Endothelial cell (in vitro differentiated cells): Measurements from ENCODE around the gene ADH7. TPM values are rescaled to one million over a fixed set of nuclear protein-coding genes. Genes with fewer than 3 reads are reported as not detected.
"Not testable (repeated sequence)": the region's sequence is repeated elsewhere in the genome, so short reads cannot be mapped to it uniquely, and the experiment has no call there.

Experiments
- DNase-seq: peaks from one replicate; pipeline ENCODE4 v3.0.0; 2021; ENCODE audit warnings: low spot score
- H3K27ac Mint-ChIP-seq: one replicate; pipeline ENCODE4 v1.8.0; 2021; ENCODE audit warnings: mixed read lengths, inconsistent platforms; ENCODE audit not compliant: unreplicated experiment
- H3K27me3 Mint-ChIP-seq: one replicate; pipeline ENCODE4 v1.8.0; 2021; ENCODE audit warnings: mild to moderate bottlenecking, moderate library complexity, mixed read lengths, inconsistent platforms; ENCODE audit not compliant: unreplicated experiment
- H3K36me3 Mint-ChIP-seq: one replicate; pipeline ENCODE4 v1.8.0; 2021; ENCODE audit warnings: mild to moderate bottlenecking, low read depth, mixed read lengths, inconsistent platforms; ENCODE audit not compliant: unreplicated experiment
- H3K4me1 Mint-ChIP-seq: one replicate; pipeline ENCODE4 v1.8.0; 2021; ENCODE audit warnings: mild to moderate bottlenecking, mixed read lengths, inconsistent platforms; ENCODE audit not compliant: unreplicated experiment
- H3K4me3 Mint-ChIP-seq: one replicate; pipeline ENCODE4 v1.8.0; 2021; ENCODE audit warnings: mild to moderate bottlenecking, mixed read lengths, inconsistent platforms; ENCODE audit not compliant: unreplicated experiment
- H3K9me3 Mint-ChIP-seq: one replicate; pipeline ENCODE4 v1.8.0; 2021; ENCODE audit warnings: mixed read lengths, inconsistent platforms; ENCODE audit not compliant: unreplicated experiment
- CTCF ChIP-seq: fragments of 200-600 bp; sonication (generic); IDR thresholded peaks from one replicate; pipeline ENCODE4 v1.5.0; 2021; ENCODE audit warnings: antibody characterized with exemption; ENCODE audit not compliant: unreplicated experiment
- total RNA-seq: library from RNA; stranded (reverse); fragmentation: NEBNext Ultra II Directional; extraction: Animal tissue kit (Norgen Biotek cat#: 25700); gene quantifications from one replicate; pipeline ENCODE4 v1.2.1, GENCODE V29; 2021; ENCODE audit not compliant: unreplicated experiment

ADH7 gene
- total RNA-seq, 1 donor from 2014 or later: not detected

GRCh38 chr4:99382745-99383360 is 52.3 kb downstream of the ADH7 start:
- Mint-ChIP-seq H3K27ac (no peak overlapping the region), H3K36me3 (no peaks in the 10 kb centered on the region), H3K9me3 (no peaks in the 10 kb centered on the region), H3K4me1 (peaks cover 9% of the 10 kb centered on the region), H3K4me3 (no peak overlapping the region), H3K27me3 (peaks cover 3% of the 10 kb centered on the region)
- DNase-seq: no peak
- no peak for TF ChIP-seq CTCF

GRCh38 chr4:99381588-99382175 is 53.5 kb downstream of the ADH7 start:
- no peak for DNase-seq
- TF ChIP-seq CTCF: no peak
- H3K36me3 Mint-ChIP-seq: no peaks in the 10 kb centered on the region

GRCh38 chr4:99379571-99379970 is 55.6 kb downstream of the ADH7 start:
- Mint-ChIP-seq H3K4me1 (peaks cover 9% of the 10 kb centered on the region), H3K27ac (no peak overlapping the region), H3K36me3 (no peaks in the 10 kb centered on the region), H3K27me3 (peaks cover 3% of the 10 kb centered on the region), H3K4me3 (no peak overlapping the region), H3K9me3 (peaks cover 4% of the 10 kb centered on the region)
- TF ChIP-seq CTCF: no peak
- DNase-seq: no peak

More at GRCh38 chr4:99381588-99382175, 53.5 kb downstream of the ADH7 start:
- Mint-ChIP-seq H3K9me3 (no peaks in the 10 kb centered on the region), H3K27me3 (peaks cover 3% of the 10 kb centered on the region), H3K4me3 (no peak overlapping the region), H3K27ac (no peak overlapping the region), H3K4me1 (peaks cover 9% of the 10 kb centered on the region)

GRCh38 chr4:99378876-99379275 is 56.3 kb downstream of the ADH7 start:
- H3K4me3 Mint-ChIP-seq: no peak overlapping the region
- TF ChIP-seq CTCF: no peak
- H3K27me3 Mint-ChIP-seq: peaks cover 3% of the 10 kb centered on the region
- H3K9me3 Mint-ChIP-seq: peaks cover 4% of the 10 kb centered on the region
- no peaks in the 10 kb centered on the region for H3K36me3 Mint-ChIP-seq
- no peak for DNase-seq
- H3K4me1 Mint-ChIP-seq: peaks cover 9% of the 10 kb centered on the region
- no peak overlapping the region for H3K27ac Mint-ChIP-seq

- not testable (repeated sequence) for DNase-seq, H3K27me3 Mint-ChIP-seq
Observed at GRCh38 chr4:99377341-99377740, 57.8 kb downstream of the ADH7 start.

GRCh38 chr4:99372464-99372863 is 62.7 kb downstream of the ADH7 start:
- not testable (repeated sequence) for H3K4me1 Mint-ChIP-seq

More at GRCh38 chr4:99377341-99377740, 57.8 kb downstream of the ADH7 start:
- not testable (repeated sequence) for H3K4me1 Mint-ChIP-seq, H3K4me3 Mint-ChIP-seq, H3K36me3 Mint-ChIP-seq, H3K9me3 Mint-ChIP-seq, H3K27ac Mint-ChIP-seq

GRCh38 chr4:99367817-99368216 is 67.3 kb downstream of the ADH7 start:
- not testable (repeated sequence) for H3K27ac Mint-ChIP-seq, H3K4me1 Mint-ChIP-seq, H3K36me3 Mint-ChIP-seq, H3K4me3 Mint-ChIP-seq, DNase-seq, H3K9me3 Mint-ChIP-seq, H3K27me3 Mint-ChIP-seq

More at GRCh38 chr4:99372464-99372863, 62.7 kb downstream of the ADH7 start:
- not testable (repeated sequence) for H3K36me3 Mint-ChIP-seq, H3K9me3 Mint-ChIP-seq, H3K27me3 Mint-ChIP-seq, H3K4me3 Mint-ChIP-seq, H3K27ac Mint-ChIP-seq, DNase-seq
